Activated T-helper 2 cell treated with anti-CD3 and anti-CD28 coated beads, Interferon-gamma antibody, Interleukin-2, Interleukin-4, amounts not matched to agents 10 μg/mL and 5 μg/mL and 100 μg/mL, durations not matched to agents 14 hours and 24 hours and 36 hours (primary cell): ENCODE results near the gene ACO1. TPM values are rescaled to one million over a fixed set of nuclear protein-coding genes. Genes with fewer than 3 reads are reported as not detected.
A peak's percentile ranks its signal among the peaks of the same experiment; 100 is the strongest.
"Not testable (repeated sequence)": the region's sequence is repeated elsewhere in the genome, so short reads cannot be mapped to it uniquely, and the experiment has no call there.

Source experiments
- DNase-seq: peaks from one replicate; pipeline ENCODE4 v3.0.0; 2021; ENCODE audit warnings: low spot score
- H3K27ac Mint-ChIP-seq: one replicate; pipeline ENCODE4 v1.8.0; 2021; ENCODE audit warnings: mixed read lengths
- H3K27me3 Mint-ChIP-seq: one replicate; pipeline ENCODE4 v1.8.0; 2021; ENCODE audit warnings: low read depth, mixed read lengths
- H3K36me3 Mint-ChIP-seq: one replicate; pipeline ENCODE4 v1.8.0; 2021; ENCODE audit warnings: low read depth, mixed read lengths
- H3K4me1 Mint-ChIP-seq: one replicate; pipeline ENCODE4 v1.8.0; 2021; ENCODE audit warnings: low read depth, mixed read lengths
- H3K4me3 Mint-ChIP-seq: one replicate; pipeline ENCODE4 v1.8.0; 2021; ENCODE audit warnings: low read depth, mild to moderate bottlenecking, moderate library complexity, mixed read lengths
- H3K9me3 Mint-ChIP-seq: one replicate; pipeline ENCODE4 v1.8.0; 2021; ENCODE audit warnings: mixed read lengths
- intact Hi-C: fragments of 100-400 bp; cut with micrococcal nuclease; formaldehyde crosslinking; loops from one replicate; pipeline ENCODE4 v1.15.1; 2023
- total RNA-seq: library from RNA; stranded (reverse); gene quantifications from 2 replicates; pipeline ENCODE4 v1.2.3, GENCODE V29; 2022

The ACO1 gene
- 11.1 and 11.8 TPM in 2 replicates for total RNA-seq

DNA sequence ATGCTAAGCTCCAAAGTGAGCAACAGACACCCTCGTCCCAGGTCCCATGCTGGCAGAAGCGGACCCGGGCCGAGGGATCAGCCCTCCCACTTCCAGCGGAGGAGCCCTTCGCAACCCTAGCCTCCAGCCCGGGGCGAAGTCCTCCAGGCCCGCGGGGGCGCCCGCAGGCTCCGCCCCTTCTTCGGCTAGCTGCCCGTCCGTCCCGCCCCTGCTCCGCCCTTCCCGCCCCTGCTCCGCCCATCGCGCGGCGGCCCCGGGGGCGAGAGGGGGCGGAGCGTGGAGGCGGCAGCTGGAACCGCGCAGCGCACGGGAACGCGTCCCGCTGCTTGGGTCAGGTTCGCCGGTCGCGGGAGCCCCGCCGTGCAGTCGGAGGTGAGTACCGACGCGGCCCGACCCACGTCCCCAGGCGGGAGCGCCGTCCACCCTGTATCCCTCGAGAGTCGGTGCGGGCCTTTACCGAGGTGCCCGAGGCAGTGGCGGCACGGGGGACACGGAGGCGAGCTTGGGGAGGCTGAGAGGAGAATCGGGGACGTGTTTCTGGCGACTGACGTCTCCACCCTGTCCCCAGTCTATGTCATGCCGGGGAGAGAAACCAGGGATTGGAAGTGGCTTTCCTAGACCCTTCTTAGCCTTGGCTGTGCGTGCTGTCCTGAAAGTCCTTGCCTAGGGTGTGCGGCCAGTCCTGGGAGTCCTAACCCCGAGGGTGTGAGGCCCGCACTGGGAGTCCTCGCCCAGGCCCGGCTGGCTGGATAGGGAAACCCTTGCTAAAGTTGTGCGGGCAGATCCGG lies at the start of gene ACO1:
TSS of gene ACO1 (plus strand) at position 280 of the 788 bp plus-strand sequence. CDS start 20,864 bp downstream, outside the sequence.
- Mint-ChIP-seq H3K27ac (peak within 1 kb of the TSS; percentile 18), H3K27me3 (peaks cover 28% of the 10 kb centered on the region), H3K9me3 (no peaks in the 10 kb centered on the region), H3K36me3 (no peaks in the 10 kb centered on the region), H3K4me1 (peaks cover 19% of the 10 kb centered on the region), H3K4me3 (peak within 1 kb of the TSS; percentile 80)
- intact Hi-C loops: loop anchor here (1.0 to 10.0 kb wide), 3 partner anchors 167 to 780 kb away; partner anchors contain the start of gene B4GALT1
- peak; percentile 82 for DNase-seq

DNA sequence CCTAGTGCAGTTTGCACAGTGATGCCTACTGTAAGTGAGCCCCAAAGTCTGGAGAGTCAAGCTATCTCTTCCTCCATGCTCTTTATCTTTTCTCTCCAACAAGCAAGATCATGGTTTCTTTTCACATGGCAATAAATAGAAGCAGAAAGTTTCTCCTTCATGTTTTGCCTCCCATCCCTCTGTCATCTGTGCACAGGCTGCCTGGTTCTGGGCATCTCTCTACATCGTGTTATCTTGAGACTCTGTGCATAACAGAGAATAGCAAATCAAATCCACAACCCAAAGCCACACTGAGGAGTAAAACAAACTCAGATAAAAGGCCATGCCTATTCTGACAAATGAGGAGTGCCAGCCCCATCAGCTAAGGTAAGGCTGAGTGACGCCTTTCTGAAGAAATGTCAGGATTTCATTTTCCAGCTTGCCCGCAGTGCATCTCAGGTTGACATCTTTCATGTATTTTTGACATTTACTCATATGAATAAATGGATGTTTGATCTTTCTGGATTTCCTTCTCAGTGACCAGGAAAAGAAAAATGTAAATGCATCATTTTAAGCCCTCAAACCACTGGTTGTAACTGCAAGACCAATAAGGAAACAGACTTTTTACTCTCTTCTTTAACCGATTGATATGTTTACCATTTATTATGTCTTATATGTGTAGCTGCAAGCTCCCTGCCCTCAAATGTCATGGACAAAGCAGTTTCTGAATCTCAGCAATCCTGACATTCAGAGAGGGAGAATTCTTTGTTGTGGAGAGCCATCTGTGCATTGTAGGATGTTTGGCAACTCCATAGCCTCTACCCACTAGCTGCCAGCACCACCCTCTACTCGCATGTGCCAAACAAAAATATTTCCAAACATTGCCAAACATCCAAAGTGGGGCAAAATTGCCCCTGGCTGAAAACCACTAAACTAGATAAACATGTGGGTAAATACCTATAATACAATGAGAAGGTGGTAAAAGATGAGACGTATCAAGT lies 49.2 kb upstream of the ACO1 start:
- intact Hi-C loops: no loop called here
- no peaks in the 10 kb centered on the region for H3K9me3 Mint-ChIP-seq
- H3K27ac Mint-ChIP-seq: no peak overlapping the region
- H3K27me3 Mint-ChIP-seq: peaks cover 2% of the 10 kb centered on the region
- no peak overlapping the region for H3K4me3 Mint-ChIP-seq
- H3K4me1 Mint-ChIP-seq: no peaks in the 10 kb centered on the region
- DNase-seq: no peak
- no peaks in the 10 kb centered on the region for H3K36me3 Mint-ChIP-seq

DNA sequence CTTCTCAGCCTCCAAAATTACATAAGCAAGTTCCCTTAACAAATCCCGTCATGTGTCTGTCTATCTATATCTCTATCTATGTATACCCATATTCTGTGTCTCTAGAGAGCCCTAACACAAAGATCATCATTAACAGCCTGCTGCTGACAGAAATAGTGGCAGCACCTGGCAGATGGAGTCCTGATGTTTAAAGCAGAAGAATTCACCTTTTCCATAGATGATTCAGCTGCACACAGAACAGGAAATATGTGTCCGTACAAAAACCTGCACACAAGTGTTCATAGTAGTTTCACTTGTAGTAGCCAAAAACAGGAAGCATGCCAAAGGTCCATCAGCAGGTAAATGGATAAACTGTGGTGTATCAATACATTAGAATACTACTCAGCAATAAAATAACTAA lies 45.0 kb upstream of the ACO1 start:
- H3K4me1 Mint-ChIP-seq: peaks cover 5% of the 10 kb centered on the region
- H3K27ac Mint-ChIP-seq: no peak overlapping the region
- DNase-seq: no peak
- peaks cover 4% of the 10 kb centered on the region for H3K27me3 Mint-ChIP-seq
- intact Hi-C loops: no loop called here
- H3K9me3 Mint-ChIP-seq: no peaks in the 10 kb centered on the region
- H3K36me3 Mint-ChIP-seq: no peaks in the 10 kb centered on the region
- no peak overlapping the region for H3K4me3 Mint-ChIP-seq

DNA sequence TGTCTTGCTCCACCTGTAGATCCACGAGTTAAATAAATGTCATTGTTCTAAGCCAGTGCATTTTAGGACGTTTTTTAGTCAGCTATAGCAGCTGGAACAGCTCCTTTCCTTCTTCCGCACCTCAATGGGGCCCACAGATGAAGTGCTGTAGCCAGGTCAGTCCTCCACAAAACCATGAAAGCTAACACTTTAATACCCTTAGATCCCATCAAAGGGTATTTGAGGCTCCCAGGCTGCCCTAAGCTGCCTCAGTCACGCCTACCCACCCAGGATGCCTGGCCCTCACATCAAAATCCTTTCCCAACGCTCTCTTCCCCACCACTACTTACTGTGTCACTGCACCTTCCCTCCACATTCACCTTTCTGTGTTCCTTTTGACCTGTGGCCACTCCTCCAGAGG lies 44.1 kb upstream of the ACO1 start:
- H3K27ac Mint-ChIP-seq: no peak overlapping the region

DNA sequence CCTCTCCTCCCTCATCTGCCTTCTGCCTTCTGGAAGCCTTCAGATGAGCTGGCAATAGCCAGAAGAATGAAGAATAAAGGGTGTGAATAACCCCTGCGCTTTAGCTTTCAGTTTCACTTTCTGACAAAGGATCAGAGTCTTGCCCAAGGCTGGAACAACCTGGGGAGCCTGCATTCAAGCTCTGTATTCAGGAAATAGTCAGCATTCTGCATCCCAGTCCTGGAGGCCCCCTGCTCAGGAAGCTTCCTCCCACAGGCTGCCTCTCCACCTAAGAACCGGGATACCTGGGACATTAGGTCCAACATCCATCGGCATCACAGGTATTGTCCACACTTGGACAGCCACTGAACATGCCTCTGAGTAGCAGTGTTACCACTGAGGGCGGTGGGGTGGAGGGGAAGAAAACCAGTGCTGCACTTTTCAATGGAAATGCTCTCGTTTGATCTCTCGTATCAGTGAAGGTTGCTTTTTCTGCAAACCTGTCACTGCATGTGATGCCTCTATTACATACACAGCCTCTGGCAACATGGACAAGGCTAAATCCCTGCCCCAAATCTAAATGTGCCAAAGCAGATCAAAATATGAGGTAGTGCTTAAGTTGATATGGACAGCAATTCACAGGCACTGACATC lies 39.8 kb upstream of the ACO1 start:
- H3K27ac Mint-ChIP-seq: no peak overlapping the region
- H3K9me3 Mint-ChIP-seq: no peaks in the 10 kb centered on the region
- no peak for DNase-seq
- intact Hi-C loops: no loop called here
- H3K4me3 Mint-ChIP-seq: no peak overlapping the region
- H3K36me3 Mint-ChIP-seq: no peaks in the 10 kb centered on the region
- H3K4me1 Mint-ChIP-seq: peaks cover 9% of the 10 kb centered on the region
- peaks cover 2% of the 10 kb centered on the region for H3K27me3 Mint-ChIP-seq

More for the DNA sequence above, 44.1 kb upstream of the ACO1 start:
- Mint-ChIP-seq H3K4me1 (peaks cover 9% of the 10 kb centered on the region), H3K9me3 (no peaks in the 10 kb centered on the region), H3K4me3 (no peak overlapping the region), H3K36me3 (no peaks in the 10 kb centered on the region), H3K27me3 (peaks cover 4% of the 10 kb centered on the region)
- intact Hi-C loops: no loop called here
- no peak for DNase-seq

DNA sequence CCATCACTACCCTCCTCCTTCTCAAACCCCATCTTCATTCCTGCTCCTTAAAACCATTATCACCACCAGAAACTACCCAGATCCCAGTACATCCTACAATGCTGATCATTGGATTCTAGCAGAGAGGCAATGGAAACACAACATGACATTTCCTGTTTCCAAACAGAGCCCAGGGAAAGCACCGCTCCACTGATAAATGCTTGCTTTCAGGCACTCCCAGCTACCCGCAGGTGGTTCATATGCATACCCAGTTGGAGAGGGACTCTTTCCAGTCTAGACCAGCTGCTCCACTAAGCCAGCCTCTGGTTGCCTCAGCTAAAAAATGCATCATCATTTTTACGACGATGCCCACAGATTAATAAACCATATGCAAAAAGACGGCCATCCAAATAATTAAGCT lies 39.2 kb upstream of the ACO1 start:
- Mint-ChIP-seq H3K4me3 (no peak overlapping the region), H3K27me3 (peaks cover 2% of the 10 kb centered on the region), H3K4me1 (peaks cover 9% of the 10 kb centered on the region), H3K36me3 (no peaks in the 10 kb centered on the region), H3K9me3 (no peaks in the 10 kb centered on the region), H3K27ac (no peak overlapping the region)
- no peak for DNase-seq
- intact Hi-C loops: no loop called here

DNA sequence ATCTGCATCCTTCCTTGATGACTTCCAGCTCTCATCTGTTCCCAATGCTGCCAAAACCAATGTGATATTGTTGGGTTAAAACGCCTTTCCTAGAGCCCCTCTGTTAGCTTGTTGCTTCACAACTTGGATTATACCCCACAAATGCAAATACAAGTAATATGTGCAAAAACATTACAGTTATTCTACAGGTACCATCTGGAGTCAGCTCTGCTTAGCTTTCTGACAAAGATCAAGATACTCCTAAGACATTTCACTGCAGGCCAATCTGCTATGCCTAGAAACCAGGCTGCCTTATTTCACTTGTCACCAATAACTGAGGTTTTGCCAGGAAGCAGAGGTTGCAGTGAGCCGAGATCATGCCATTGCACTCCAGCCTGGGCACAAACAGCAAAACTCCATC lies 36.9 kb upstream of the ACO1 start:
- intact Hi-C loops: no loop called here
- Mint-ChIP-seq H3K27me3 (no peaks in the 10 kb centered on the region), H3K4me3 (no peak overlapping the region), H3K4me1 (peaks cover 9% of the 10 kb centered on the region), H3K27ac (no peak overlapping the region), H3K36me3 (no peaks in the 10 kb centered on the region), H3K9me3 (no peaks in the 10 kb centered on the region)
- DNase-seq: no peak

DNA sequence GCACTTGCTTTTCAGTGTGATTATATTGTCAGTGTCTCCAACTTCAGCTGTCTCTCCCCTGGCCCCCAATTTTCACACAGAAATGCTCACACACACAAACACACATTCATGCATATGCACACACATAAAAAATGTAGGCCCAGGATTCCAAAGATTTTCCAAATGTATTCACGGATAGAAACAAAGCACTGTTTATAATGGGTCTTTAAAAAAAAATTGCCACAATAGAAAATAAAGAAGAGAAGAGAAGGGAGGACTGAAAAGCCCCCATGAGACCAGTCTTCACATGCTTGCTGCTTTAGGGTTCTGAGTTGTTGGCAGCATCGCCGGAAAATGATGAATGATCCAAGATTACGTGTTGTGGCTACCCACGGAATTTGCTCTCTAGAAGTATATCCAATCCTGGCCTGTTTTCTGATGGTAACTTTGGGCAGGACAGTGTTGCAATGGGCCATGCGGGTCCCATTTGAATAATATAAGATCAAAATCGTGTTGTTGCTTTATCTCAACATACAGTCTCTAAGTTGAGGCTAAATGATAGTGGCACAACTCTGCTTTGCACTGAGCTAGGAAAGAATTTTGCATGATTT lies 36.2 kb upstream of the ACO1 start:
- no peak overlapping the region for H3K4me3 Mint-ChIP-seq
- H3K9me3 Mint-ChIP-seq: no peaks in the 10 kb centered on the region
- peaks cover 9% of the 10 kb centered on the region for H3K4me1 Mint-ChIP-seq
- H3K27ac Mint-ChIP-seq: no peak overlapping the region
- no peaks in the 10 kb centered on the region for H3K36me3 Mint-ChIP-seq
- intact Hi-C loops: no loop called here
- DNase-seq: no peak
- H3K27me3 Mint-ChIP-seq: no peaks in the 10 kb centered on the region

DNA sequence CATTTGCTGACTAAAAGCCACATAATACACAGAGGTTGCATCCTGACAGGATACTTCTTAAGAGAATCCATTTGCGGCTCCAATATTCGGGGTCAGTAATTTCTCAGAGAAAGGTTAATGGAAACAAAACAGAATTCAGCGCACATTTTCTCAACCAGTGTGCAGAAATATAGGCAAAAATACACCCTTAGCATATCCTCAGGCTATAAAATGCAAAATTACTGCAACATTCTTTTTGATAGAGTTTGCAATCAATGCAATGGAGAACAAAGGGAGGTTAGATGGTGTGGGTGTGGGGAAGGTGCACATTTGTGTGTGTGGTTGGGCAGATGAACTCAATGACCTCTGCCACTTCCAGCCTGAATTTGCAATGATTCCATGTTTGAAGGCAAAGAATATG lies 35.4 kb upstream of the ACO1 start:
- Mint-ChIP-seq H3K4me3 (no peak overlapping the region), H3K36me3 (no peaks in the 10 kb centered on the region), H3K27ac (no peak overlapping the region), H3K9me3 (no peaks in the 10 kb centered on the region), H3K27me3 (no peaks in the 10 kb centered on the region), H3K4me1 (peaks cover 8% of the 10 kb centered on the region)
- DNase-seq: no peak
- intact Hi-C loops: no loop called here

DNA sequence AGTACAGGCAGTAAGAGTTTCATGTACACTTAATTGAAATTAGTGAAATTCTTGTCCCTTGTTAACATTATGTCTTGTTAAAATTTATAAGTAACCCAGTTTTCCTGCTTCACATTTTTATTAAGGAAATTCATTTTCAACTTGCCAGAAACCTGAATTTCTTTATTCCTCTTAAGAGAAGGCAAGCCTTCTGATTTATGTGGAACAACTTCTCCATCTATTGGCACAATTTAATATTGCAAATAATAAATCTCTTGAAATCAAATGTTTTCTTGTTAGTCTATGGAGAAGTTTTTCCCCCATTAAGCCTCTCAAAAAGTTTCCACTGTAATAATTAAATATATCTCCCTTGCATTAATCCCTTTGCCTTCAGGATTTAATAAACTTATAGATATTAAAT lies 33.8 kb upstream of the ACO1 start:
- no peaks in the 10 kb centered on the region for H3K36me3 Mint-ChIP-seq
- no peaks in the 10 kb centered on the region for H3K4me1 Mint-ChIP-seq
- H3K27me3 Mint-ChIP-seq: no peaks in the 10 kb centered on the region
- intact Hi-C loops: no loop called here
- no peak overlapping the region for H3K27ac Mint-ChIP-seq
- DNase-seq: no peak
- no peak overlapping the region for H3K4me3 Mint-ChIP-seq
- no peaks in the 10 kb centered on the region for H3K9me3 Mint-ChIP-seq

DNA sequence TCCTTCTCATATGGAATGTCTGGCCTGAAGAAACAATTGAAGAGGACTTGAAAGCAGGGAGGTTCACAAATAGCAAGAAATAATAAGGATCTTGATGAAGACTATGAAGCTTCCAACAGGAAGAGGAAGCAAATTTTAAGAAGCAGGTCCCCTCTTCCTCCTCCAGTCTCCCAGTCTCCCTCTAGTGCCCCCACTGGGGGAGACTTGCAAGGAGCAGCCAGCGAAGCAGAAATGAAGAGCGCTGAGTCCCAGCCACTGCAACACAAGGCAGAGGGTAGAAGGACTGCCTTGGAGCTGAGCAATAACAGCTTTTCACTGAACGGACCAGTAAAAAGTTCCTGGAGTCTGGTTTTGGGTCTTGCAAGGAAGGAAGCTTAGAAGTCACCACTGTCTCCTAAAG lies 32.6 kb upstream of the ACO1 start:
- intact Hi-C loops: no loop called here
- H3K4me3 Mint-ChIP-seq: no peak overlapping the region
- H3K9me3 Mint-ChIP-seq: no peaks in the 10 kb centered on the region

DNA sequence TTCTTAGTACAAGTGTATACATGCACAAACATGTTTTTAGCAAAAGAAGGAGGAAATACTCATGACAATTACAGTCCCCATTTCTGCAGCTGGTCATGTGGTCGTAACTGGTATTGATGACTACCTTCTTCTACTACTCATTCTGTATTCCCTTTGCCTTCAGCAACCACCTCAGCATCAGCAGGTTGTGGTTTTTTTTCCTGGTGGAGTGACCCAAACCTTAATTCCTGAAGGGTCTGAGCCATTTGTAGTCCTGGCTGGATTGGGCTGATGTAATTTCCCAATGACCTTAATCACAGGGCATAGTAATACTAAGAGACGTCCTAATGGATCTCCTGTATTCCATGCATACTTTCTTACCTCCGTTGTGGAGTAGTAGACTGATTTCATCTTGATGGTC lies 31.0 kb upstream of the ACO1 start:
- H3K27me3 Mint-ChIP-seq, H3K9me3 Mint-ChIP-seq, DNase-seq, H3K27ac Mint-ChIP-seq, H3K4me3 Mint-ChIP-seq, intact Hi-C loops, H3K4me1 Mint-ChIP-seq, H3K36me3 Mint-ChIP-seq: not testable (repeated sequence)

More for the DNA sequence above, 32.6 kb upstream of the ACO1 start:
- no peak overlapping the region for H3K27ac Mint-ChIP-seq
- H3K36me3 Mint-ChIP-seq: no peaks in the 10 kb centered on the region
- H3K4me1 Mint-ChIP-seq: no peaks in the 10 kb centered on the region
- no peak for DNase-seq
- H3K27me3 Mint-ChIP-seq: no peaks in the 10 kb centered on the region
